Measurements from ENCODE around the gene PTPRM.

PTPRM gene

GRCh38 chr18:7755753-7756475, 188.8 kb downstream of the PTPRM start:
- DNase-seq (ENCODE audit: low spot score), result no peak

GRCh38 chr18:7757175-7757574, 190.1 kb downstream of the PTPRM start:
- DNase-seq (ENCODE audit: low spot score), result no peak

- no peak for DNase-seq (ENCODE audit: low spot score)
Observed at GRCh38 chr18:7758764-7759163, 191.6 kb downstream of the PTPRM start.

- no peak for DNase-seq (ENCODE audit: low spot score)
Observed at GRCh38 chr18:7760967-7761948, 194.1 kb downstream of the PTPRM start.

GRCh38 chr18:7764405-7764804, 197.3 kb downstream of the PTPRM start:
- DNase-seq (ENCODE audit: low spot score), result no peak

GRCh38 chr18:7766346-7766745, 199.2 kb downstream of the PTPRM start:
- no peak for DNase-seq (ENCODE audit: low spot score)

- no peak for DNase-seq (ENCODE audit: low spot score)
Observed at GRCh38 chr18:7766817-7767216, 199.7 kb downstream of the PTPRM start.

GRCh38 chr18:7770908-7771307, 203.8 kb downstream of the PTPRM start:
- DNase-seq (ENCODE audit: low spot score), result no peak

GRCh38 chr18:7772510-7772888, 205.4 kb downstream of the PTPRM start:
- no peak for DNase-seq (ENCODE audit: low spot score)

GRCh38 chr18:7772951-7773350, 205.8 kb downstream of the PTPRM start:
- DNase-seq (ENCODE audit: low spot score), result no peak

- no peak for DNase-seq (ENCODE audit: low spot score)
Observed at GRCh38 chr18:7775128-7775527, 208.0 kb downstream of the PTPRM start.

GRCh38 chr18:7775843-7776242, 208.7 kb downstream of the PTPRM start:
- DNase-seq (ENCODE audit: low spot score), result no peak

GRCh38 chr18:7778181-7778580, 211.1 kb downstream of the PTPRM start:
- DNase-seq (ENCODE audit: low spot score), result no peak

GRCh38 chr18:7779211-7779610, 212.1 kb downstream of the PTPRM start:
- no peak for DNase-seq (ENCODE audit: low spot score)

- no peak for DNase-seq (ENCODE audit: low spot score)
Observed at GRCh38 chr18:7784171-7784570, 217.1 kb downstream of the PTPRM start.

GRCh38 chr18:7786569-7786968, 219.5 kb downstream of the PTPRM start:
- no peak for DNase-seq (ENCODE audit: low spot score)

GRCh38 chr18:7787339-7787738, 220.2 kb downstream of the PTPRM start:
- no peak for DNase-seq (ENCODE audit: low spot score)

GRCh38 chr18:7789856-7790552, 222.9 kb downstream of the PTPRM start:
- no peak for DNase-seq (ENCODE audit: low spot score)

GRCh38 chr18:7793100-7793499, 226.0 kb downstream of the PTPRM start:
- DNase-seq (ENCODE audit: low spot score), result no peak

- no peak for DNase-seq (ENCODE audit: low spot score)
Observed at GRCh38 chr18:7803956-7804469, 236.9 kb downstream of the PTPRM start.

GRCh38 chr18:7805096-7805495, 238.0 kb downstream of the PTPRM start:
- no peak for DNase-seq (ENCODE audit: low spot score)

GRCh38 chr18:7805880-7806279, 238.8 kb downstream of the PTPRM start:
- DNase-seq (ENCODE audit: low spot score), result no peak
